Bronchial epithelial cell (primary cell): Measurements from ENCODE around the gene LRCH3. TPM values are rescaled to one million over a fixed set of nuclear protein-coding genes. Genes with fewer than 3 reads are reported as not detected.

ENCODE experiments used
- DNase-seq: peaks from one replicate; pipeline ENCODE4 v3.0.0-alpha.2; 2010; ENCODE audit warnings: low read depth
- FAIRE-seq: peaks from 2 replicates; lab custom pipeline; 2011; peaks lifted over from hg19 to GRCh38; lab: Jason Lieb, UNC
- H3K27me3 ChIP-seq: 2 replicates; pipeline ENCODE4 v1.5.1; 2011; ENCODE audit warnings: low read length; ENCODE audit not compliant: control insufficient read depth, insufficient read depth
- H3K36me3 ChIP-seq: 2 replicates; pipeline ENCODE4 v1.5.1; 2011; ENCODE audit warnings: low read length; ENCODE audit not compliant: control insufficient read depth, insufficient read depth
- H3K4me3 ChIP-seq: 2 replicates; pipeline ENCODE4 v1.5.1; 2011; ENCODE audit warnings: mild to moderate bottlenecking, low read depth, low read length, control low read depth
- CTCF ChIP-seq: IDR thresholded peaks from 2 replicates; pipeline ENCODE4 v1.5.1; 2011; ENCODE audit warnings: mild to moderate bottlenecking, moderate library complexity, low read length, control low read depth, inconsistent platforms; ENCODE audit not compliant: insufficient read depth, severe bottlenecking
- total RNA-seq: library from RNA; depleted of rRNA; stranded (reverse); fragments of >200 nt; gene quantifications from 2 replicates; pipeline ENCODE4 v1.2.1, GENCODE V29; 2014

Gene LRCH3
- total RNA-seq, 1 donor from 2014 or later: 25.5 TPM

GRCh38 chr3:197874064-197874463, 83.0 kb downstream of the LRCH3 start:
- no peak for FAIRE-seq
- Histone ChIP-seq H3K36me3 (peaks cover 6% of the 10 kb centered on the region), H3K27me3 (no peaks in the 10 kb centered on the region), H3K4me3 (no peak overlapping the region)
- no peak for DNase-seq
- no peak for TF ChIP-seq CTCF

GRCh38 chr3:197874653-197875052, 83.6 kb downstream of the LRCH3 start:
- H3K27me3 ChIP-seq: no peaks in the 10 kb centered on the region
- FAIRE-seq (no peak), DNase-seq (no peak)
- no peak for TF ChIP-seq CTCF
- H3K36me3 ChIP-seq: peaks cover 6% of the 10 kb centered on the region
- H3K4me3 ChIP-seq: no peak overlapping the region

- H3K36me3 ChIP-seq: peaks cover 4% of the 10 kb centered on the region
These were observed 86.8 kb downstream of the LRCH3 start for GRCh38 chr3:197877902-197878301.

GRCh38 chr3:197878427-197878826, 87.4 kb downstream of the LRCH3 start:
- Histone ChIP-seq H3K4me3 (no peak overlapping the region), H3K27me3 (no peaks in the 10 kb centered on the region), H3K36me3 (peaks cover 4% of the 10 kb centered on the region)
- no peak for DNase-seq
- no peak for TF ChIP-seq CTCF
- FAIRE-seq: no peak

More at GRCh38 chr3:197877902-197878301, 86.8 kb downstream of the LRCH3 start:
- DNase-seq (no peak), FAIRE-seq (no peak)
- H3K27me3 ChIP-seq: no peaks in the 10 kb centered on the region
- TF ChIP-seq CTCF: no peak
- no peak overlapping the region for H3K4me3 ChIP-seq

- DNase-seq (no peak), FAIRE-seq (no peak)
- no peaks in the 10 kb centered on the region for H3K27me3 ChIP-seq
- TF ChIP-seq CTCF: no peak
- peaks cover 7% of the 10 kb centered on the region for H3K36me3 ChIP-seq
- H3K4me3 ChIP-seq: no peak overlapping the region
These were observed 89.6 kb downstream of the LRCH3 start for GRCh38 chr3:197880491-197881269.
